ENCODE measurements around the gene FOXP1.

GRCh38 chr3:71050166-71050537 lies 533.4 kb downstream of the FOXP1 start:
- TF ChIP-seq POLR2A (IDR thresholded peaks at IDR 0.05): no peak
- TF ChIP-seq CTCF (IDR thresholded peaks at IDR 0.05): no peak
- TF ChIP-seq POLR2AphosphoS5 (IDR thresholded peaks at IDR 0.05): no peak
